Epithelial cell of esophagus (primary cell): ENCODE data around the gene ZNF605.
"Not testable (repeated sequence)": the region's sequence is repeated elsewhere in the genome, so short reads cannot be mapped to it uniquely, and the experiment has no call there.

Experiments
- DNase-seq: peaks from one replicate; pipeline ENCODE4 v3.0.0; 2010; ENCODE audit warnings: low read depth
- H3K4me3 ChIP-seq: 2 replicates; pipeline ENCODE4 v1.5.1; 2011; ENCODE audit warnings: mild to moderate bottlenecking, low read length, control low read depth
- CTCF ChIP-seq: IDR thresholded peaks from 2 replicates; pipeline ENCODE4 v1.5.1; 2011; ENCODE audit warnings: low read depth, mild to moderate bottlenecking, low read length, control low read depth, inconsistent platforms; ENCODE audit not compliant: insufficient read depth; ENCODE audit errors: missing control alignments

Gene ZNF605

GRCh38 chr12:132966676-132967415, 10.7 kb upstream of the ZNF605 start:
- H3K4me3 ChIP-seq: no peak overlapping the region
- TF ChIP-seq CTCF: no peak
- no peak for DNase-seq

DNA sequence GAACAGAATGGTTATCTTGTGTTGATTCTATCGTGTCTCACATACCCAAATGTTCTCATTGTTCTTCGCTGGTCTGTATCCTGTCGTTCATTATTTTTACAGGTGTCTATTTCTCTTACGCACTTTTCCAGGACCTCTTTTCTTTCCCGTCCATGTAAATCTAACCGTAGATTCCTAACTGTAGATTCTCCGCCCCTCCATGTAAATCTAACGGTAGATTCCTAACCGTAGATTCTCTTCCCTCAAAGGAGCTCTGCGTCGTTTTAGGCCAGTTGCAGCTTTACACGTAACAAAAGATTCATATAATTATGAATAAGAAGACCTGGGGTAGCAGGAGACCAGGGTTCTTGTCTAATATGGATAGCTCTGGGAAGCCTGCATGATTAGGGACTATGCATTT, 9.7 kb upstream of the ZNF605 start:
- no peak for TF ChIP-seq CTCF
- no peak for DNase-seq

DNA sequence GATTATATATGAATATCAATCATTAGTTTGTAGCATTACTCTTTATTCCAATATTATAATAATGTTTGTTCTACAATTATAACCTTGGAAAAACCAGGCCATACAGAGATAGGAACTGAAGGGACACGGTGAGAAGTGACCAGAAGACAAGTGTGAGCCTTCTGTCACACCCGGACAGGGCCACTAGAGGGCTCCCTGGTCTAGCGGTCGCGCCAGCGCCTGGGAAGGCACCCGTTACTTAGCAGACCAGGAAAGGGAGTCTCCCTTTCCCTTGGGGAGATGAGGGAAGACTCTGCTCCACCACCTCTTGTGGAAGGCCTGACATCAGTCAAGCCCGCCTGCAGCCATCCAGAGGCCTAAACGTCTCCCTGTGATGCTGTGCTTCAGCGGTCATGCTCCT, 7.8 kb upstream of the ZNF605 start:
- H3K4me3 ChIP-seq: not testable (repeated sequence)
- peak; percentile 25 for DNase-seq
- TF ChIP-seq CTCF: peak; percentile 35

More for the DNA sequence above, 9.7 kb upstream of the ZNF605 start:
- H3K4me3 ChIP-seq: no peak overlapping the region

DNA sequence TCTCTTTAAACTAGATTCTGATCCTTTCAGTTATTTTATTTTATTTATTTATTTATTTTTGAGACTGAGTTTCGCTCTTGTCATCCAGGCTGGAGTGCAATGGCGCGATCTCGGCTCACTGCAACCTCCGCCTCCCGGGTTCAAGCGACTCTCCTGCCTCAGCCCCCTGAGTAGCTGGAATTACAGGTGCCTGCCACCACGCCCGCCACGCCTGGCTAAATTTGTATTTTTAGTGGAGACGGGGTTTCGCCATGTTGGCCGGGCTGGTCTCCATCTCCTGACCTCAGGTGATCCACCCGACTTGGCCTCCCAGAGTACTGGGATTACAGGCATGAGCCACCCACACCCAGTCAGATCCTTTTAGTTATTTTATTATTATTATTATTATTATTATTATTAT, 5.7 kb upstream of the ZNF605 start:
- not testable (repeated sequence) for H3K4me3 ChIP-seq, DNase-seq

GRCh38 chr12:132955094-132956010, 754 bp downstream of the ZNF605 start:
- DNase-seq: peak; percentile 63
- no peak for TF ChIP-seq CTCF
- peak overlapping the region; percentile 84 for H3K4me3 ChIP-seq

DNA sequence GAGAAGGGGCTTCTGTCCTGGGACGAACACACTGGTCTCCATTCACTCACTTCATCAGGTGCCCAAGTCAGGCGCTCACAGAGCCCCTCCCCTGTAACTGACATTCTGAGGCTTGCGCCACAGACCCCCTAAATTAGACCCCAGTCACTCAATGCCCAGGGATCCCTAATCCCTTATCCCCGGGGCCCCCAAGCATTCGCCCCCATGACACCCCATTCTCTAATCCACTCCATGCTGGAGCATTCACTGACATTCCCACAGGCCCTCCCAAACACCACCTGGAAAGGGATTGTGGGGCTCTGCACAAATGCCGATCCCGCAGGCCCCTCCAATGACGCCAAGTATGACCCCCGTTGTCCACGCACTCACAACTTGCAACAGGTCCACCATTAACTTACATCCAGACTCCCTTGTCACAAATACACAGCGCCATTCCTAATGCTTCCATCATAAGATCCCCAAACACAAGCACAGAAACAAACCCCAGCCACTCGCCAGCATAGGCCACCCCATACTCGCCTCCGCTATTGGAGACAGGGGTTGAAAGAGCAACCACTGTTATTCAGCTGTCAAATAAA, 1.5 kb downstream of the ZNF605 start:
- TF ChIP-seq CTCF: no peak
- DNase-seq: no peak
- peak overlapping the region; percentile 84 for H3K4me3 ChIP-seq

DNA sequence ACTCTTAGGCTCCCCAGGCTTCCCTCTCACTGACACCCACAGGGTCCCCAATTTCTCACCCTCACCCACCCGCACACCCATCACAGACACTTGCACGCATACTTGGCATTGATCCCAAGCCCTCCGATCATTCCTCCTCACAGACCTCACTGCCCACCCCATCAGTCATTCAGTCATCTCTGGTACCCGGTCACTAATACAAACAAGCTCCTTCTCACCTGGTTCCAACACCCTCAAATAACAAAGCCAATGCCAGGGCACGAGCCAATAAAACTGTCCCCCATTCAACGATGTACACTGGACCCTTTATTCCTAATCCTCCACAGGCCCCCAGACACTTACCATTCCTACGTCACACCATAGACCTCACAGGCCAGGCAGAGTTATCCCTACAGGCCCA, 2.3 kb downstream of the ZNF605 start:
- DNase-seq: no peak
- TF ChIP-seq CTCF: no peak

More for the DNA sequence above, 2.3 kb downstream of the ZNF605 start:
- H3K4me3 ChIP-seq: no peak overlapping the region
